ENCODE measurements around the gene ERC1. TPM values are rescaled to one million over a fixed set of nuclear protein-coding genes. Genes with fewer than 3 reads are reported as not detected.

ERC1 gene
- total and polyA plus RNA-seq, 7 donors: 4.0 to 35.6 (median 29.4) TPM

- no peaks in the 10 kb centered on the region for H3K4me1 ChIP-seq
- TF ChIP-seq CTCF (IDR thresholded peaks at IDR 0.05): no peak
- DNase-seq (no peak), ATAC-seq (no peak)
- intact Hi-C loops (cut with DNase I): no loop called here
- no peak overlapping the region for H3K27ac ChIP-seq
- 64 to 77% (median 65%) methylated on average over 14 of the region's 14 CpGs for WGBS, 3 donors
- no peaks in the 10 kb centered on the region for H3K27me3 ChIP-seq (ENCODE audit: insufficient read depth in 3 of 3, low read length in 2 of 3)
- H3K9me3 ChIP-seq: no peaks in the 10 kb centered on the region
- no peaks in the 10 kb centered on the region for H3K36me3 ChIP-seq (ENCODE audit: insufficient read depth in 1 of 2, low read depth in 1 of 2)
- H3K4me3 ChIP-seq: no peak overlapping the region
These were observed 518.5 kb downstream of the ERC1 start for GRCh38 chr12:1509413-1510052.

- WGBS, 3 donors: 59 to 68% (median 68%) methylated on average over 10 of the region's 10 CpGs
- no peak for TF ChIP-seq CTCF (IDR thresholded peaks at IDR 0.05)
- no peaks in the 10 kb centered on the region for H3K9me3 ChIP-seq
- no peaks in the 10 kb centered on the region for H3K4me1 ChIP-seq
- no peak for DNase-seq
- ATAC-seq: no peak
- intact Hi-C loops (cut with DNase I): no loop called here
- H3K36me3 ChIP-seq (ENCODE audit: insufficient read depth in 1 of 2, low read depth in 1 of 2): no peaks in the 10 kb centered on the region
- H3K27ac ChIP-seq: no peak overlapping the region
- no peak overlapping the region for H3K4me3 ChIP-seq
- no peaks in the 10 kb centered on the region for H3K27me3 ChIP-seq (ENCODE audit: insufficient read depth in 3 of 3, low read length in 2 of 3)
These were observed 519.2 kb downstream of the ERC1 start for GRCh38 chr12:1510056-1510812.

- ATAC-seq (no peak), DNase-seq (no peak)
- no peak overlapping the region for H3K27ac ChIP-seq
- H3K27me3 ChIP-seq (ENCODE audit: insufficient read depth in 3 of 3, low read length in 2 of 3): peaks cover 0 to 11% (median 1%) of the 10 kb centered on the region in 3 donors
- WGBS, 3 donors: 88 to 97% (median 95%) methylated on average over 1 of the region's 1 CpG
- H3K9me3 ChIP-seq: no peaks in the 10 kb centered on the region
- H3K4me1 ChIP-seq: no peaks in the 10 kb centered on the region
- intact Hi-C loops (cut with DNase I): no loop called here
- no peaks in the 10 kb centered on the region for H3K36me3 ChIP-seq (ENCODE audit: insufficient read depth in 1 of 2, low read depth in 1 of 2)
- TF ChIP-seq CTCF (IDR thresholded peaks at IDR 0.05): no peak
- no peak overlapping the region for H3K4me3 ChIP-seq
These were observed 524.0 kb downstream of the ERC1 start for GRCh38 chr12:1515010-1515409.

- H3K9me3 ChIP-seq: no peaks in the 10 kb centered on the region
- no peak overlapping the region for H3K4me3 ChIP-seq
- H3K4me1 ChIP-seq: no peaks in the 10 kb centered on the region
- TF ChIP-seq CTCF (IDR thresholded peaks at IDR 0.05): no peak
- no peak for DNase-seq
- H3K36me3 ChIP-seq (ENCODE audit: insufficient read depth in 1 of 2, low read depth in 1 of 2): no peaks in the 10 kb centered on the region
- 96 to 100% (median 96%) methylated on average over 1 of the region's 1 CpG for WGBS, 3 donors
- H3K27ac ChIP-seq: no peak overlapping the region
- peaks cover 0 to 12% (median 1%) of the 10 kb centered on the region in 3 donors for H3K27me3 ChIP-seq (ENCODE audit: insufficient read depth in 3 of 3, low read length in 2 of 3)
- intact Hi-C loops (cut with DNase I): no loop called here
- no peak for ATAC-seq
These were observed 524.4 kb downstream of the ERC1 start for GRCh38 chr12:1515428-1515827.
